Ovary (tissue), 3 donors: ENCODE measurements around the gene GATAD2A.

Experiments
- EP300 ChIP-seq: sonication (generic); formaldehyde crosslinking; IDR thresholded peaks from one replicate; pipeline ENCODE4 v1.6.1; 2017; ENCODE audit warnings: antibody characterized with exemption
- POLR2A ChIP-seq: fragments of 450-650 bp; IDR thresholded peaks from one replicate; pipeline ENCODE4 v1.6.1; 2017; ENCODE audit warnings: antibody characterized with exemption, mild to moderate bottlenecking, moderate library complexity
- TF ChIP-seq, protein P1 (sequence below), 3 donors: fragments of 450-650 bp in 2 of 3; fragments of 200-600 bp in 1 of 3; IDR thresholded peaks; one replicate each; pipeline versions ENCODE4 v1.5.1 to v1.8.0; 2016 to 2022; ENCODE audit warnings: antibody characterized with exemption in 3 of 3, mild to moderate bottlenecking in 1 of 3
- donor health status: DM: no; HTN: no; CAD: no.

GRCh38 chr19:19444681-19445155 lies 39.2 kb downstream of the GATAD2A start:
- TF ChIP-seq, protein P1, sequence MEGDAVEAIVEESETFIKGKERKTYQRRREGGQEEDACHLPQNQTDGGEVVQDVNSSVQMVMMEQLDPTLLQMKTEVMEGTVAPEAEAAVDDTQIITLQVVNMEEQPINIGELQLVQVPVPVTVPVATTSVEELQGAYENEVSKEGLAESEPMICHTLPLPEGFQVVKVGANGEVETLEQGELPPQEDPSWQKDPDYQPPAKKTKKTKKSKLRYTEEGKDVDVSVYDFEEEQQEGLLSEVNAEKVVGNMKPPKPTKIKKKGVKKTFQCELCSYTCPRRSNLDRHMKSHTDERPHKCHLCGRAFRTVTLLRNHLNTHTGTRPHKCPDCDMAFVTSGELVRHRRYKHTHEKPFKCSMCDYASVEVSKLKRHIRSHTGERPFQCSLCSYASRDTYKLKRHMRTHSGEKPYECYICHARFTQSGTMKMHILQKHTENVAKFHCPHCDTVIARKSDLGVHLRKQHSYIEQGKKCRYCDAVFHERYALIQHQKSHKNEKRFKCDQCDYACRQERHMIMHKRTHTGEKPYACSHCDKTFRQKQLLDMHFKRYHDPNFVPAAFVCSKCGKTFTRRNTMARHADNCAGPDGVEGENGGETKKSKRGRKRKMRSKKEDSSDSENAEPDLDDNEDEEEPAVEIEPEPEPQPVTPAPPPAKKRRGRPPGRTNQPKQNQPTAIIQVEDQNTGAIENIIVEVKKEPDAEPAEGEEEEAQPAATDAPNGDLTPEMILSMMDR (IDR thresholded peaks at IDR 0.05) = no peak
- TF ChIP-seq POLR2A (no peak), EP300 (no peak)
